Astrocyte (in vitro differentiated cells and primary cell): ENCODE data around the gene CXCR5. TPM values are rescaled to one million over a fixed set of nuclear protein-coding genes. Genes with fewer than 3 reads are reported as not detected.

Experiments
- DNase-seq: peaks from one replicate; pipeline ENCODE4 v3.0.0-alpha.2; 2010; ENCODE audit warnings: low read depth
- FAIRE-seq: peaks from 2 replicates; lab custom pipeline; 2011; peaks lifted over from hg19 to GRCh38; lab: Jason Lieb, UNC
- H2AFZ ChIP-seq: 2 replicates; pipeline ENCODE4 v1.6.0; 2012; ENCODE audit warnings: low read depth, low read length, inconsistent platforms
- H3K27ac ChIP-seq: 2 replicates; pipeline ENCODE4 v1.5.1; 2011; ENCODE audit warnings: low read depth, low read length, inconsistent platforms
- H3K27me3 ChIP-seq: 2 replicates; pipeline ENCODE4 v1.6.0; 2011; ENCODE audit warnings: low read length, inconsistent platforms; ENCODE audit not compliant: insufficient read depth
- H3K36me3 ChIP-seq: 2 replicates; pipeline ENCODE4 v1.5.1; 2011; ENCODE audit warnings: low read length, inconsistent platforms; ENCODE audit not compliant: insufficient read depth
- H3K4me1 ChIP-seq: 2 replicates; pipeline ENCODE4 v1.5.1; 2011; ENCODE audit warnings: low read length, inconsistent platforms; ENCODE audit not compliant: insufficient read depth
- H3K4me2 ChIP-seq: 2 replicates; pipeline ENCODE4 v1.6.0; 2012; ENCODE audit warnings: low read length, inconsistent platforms
- H3K4me3 ChIP-seq: 2 replicates; pipeline ENCODE4 v1.5.1; 2011; ENCODE audit warnings: low read depth, mild to moderate bottlenecking, low read length, inconsistent platforms; ENCODE audit not compliant: insufficient read depth
- H3K79me2 ChIP-seq: 2 replicates; pipeline ENCODE4 v1.6.0; 2012; ENCODE audit warnings: mild to moderate bottlenecking, low read length, inconsistent platforms; ENCODE audit not compliant: insufficient read depth
- H3K9ac ChIP-seq: 2 replicates; pipeline ENCODE4 v1.6.0; 2012; ENCODE audit warnings: mild to moderate bottlenecking, low read length, inconsistent platforms
- H3K9me3 ChIP-seq: 2 replicates; pipeline ENCODE4 v1.5.1; 2012; ENCODE audit warnings: low read depth, mild to moderate bottlenecking, low read length, inconsistent platforms; ENCODE audit not compliant: insufficient read depth
- H4K20me1 ChIP-seq: 2 replicates; pipeline ENCODE4 v1.6.0; 2012; ENCODE audit warnings: low read length, inconsistent platforms; ENCODE audit not compliant: insufficient read depth
- H3K27ac Mint-ChIP-seq: one replicate; pipeline ENCODE4 v1.8.0; 2021; ENCODE audit warnings: mild to moderate bottlenecking, mixed read lengths; ENCODE audit not compliant: unreplicated experiment
- H3K27me3 Mint-ChIP-seq: one replicate; pipeline ENCODE4 v1.8.0; 2021; ENCODE audit warnings: low read depth, mixed read lengths; ENCODE audit not compliant: unreplicated experiment
- H3K36me3 Mint-ChIP-seq: one replicate; pipeline ENCODE4 v1.8.0; 2021; ENCODE audit warnings: low read depth, mixed read lengths; ENCODE audit not compliant: unreplicated experiment
- H3K4me1 Mint-ChIP-seq: one replicate; pipeline ENCODE4 v1.8.0; 2021; ENCODE audit warnings: low read depth, mixed read lengths; ENCODE audit not compliant: unreplicated experiment
- H3K4me3 Mint-ChIP-seq: one replicate; pipeline ENCODE4 v1.8.0; 2021; ENCODE audit warnings: mild to moderate bottlenecking, moderate library complexity, mixed read lengths; ENCODE audit not compliant: unreplicated experiment
- H3K9me3 Mint-ChIP-seq: one replicate; pipeline ENCODE4 v1.8.0; 2021; ENCODE audit warnings: mild to moderate bottlenecking, mixed read lengths; ENCODE audit not compliant: unreplicated experiment
- CTCF ChIP-seq: IDR thresholded peaks from 2 replicates; pipeline ENCODE4 v1.5.1; 2011; ENCODE audit warnings: low read depth, mild to moderate bottlenecking, inconsistent platforms, low read length, moderate library complexity; ENCODE audit not compliant: insufficient read depth
- EZH2 ChIP-seq: IDR thresholded peaks from 2 replicates; pipeline ENCODE4 v1.6.1; 2012; ENCODE audit warnings: mild to moderate bottlenecking, low read length, inconsistent platforms; ENCODE audit not compliant: insufficient read depth
- total RNA-seq: library from RNA; stranded (reverse); gene quantifications from 2 replicates; pipeline ENCODE4 v1.2.1, GENCODE V29; 2021

CXCR5 gene
- total RNA-seq, 1 donor from 2014 or later: 0.07 TPM

- H3K27me3 ChIP-seq: no peaks in the 10 kb centered on the region
- H4K20me1 ChIP-seq: peaks cover 25% of the 10 kb centered on the region
- peak overlapping the region; percentile 86 for H3K9ac ChIP-seq
- no peaks in the 10 kb centered on the region for H3K9me3 Mint-ChIP-seq
- H3K79me2 ChIP-seq: peaks cover 95% of the 10 kb centered on the region
- peak overlapping the region; percentile 93 for H3K27ac ChIP-seq
- H3K4me3 Mint-ChIP-seq: peak overlapping the region; percentile 55
- no peaks in the 10 kb centered on the region for H3K36me3 ChIP-seq
- H3K9me3 ChIP-seq: no peaks in the 10 kb centered on the region
- peak overlapping the region; percentile 99 for H3K27ac Mint-ChIP-seq
- H3K4me3 ChIP-seq: no peak overlapping the region
- no peak for FAIRE-seq
- no peak for DNase-seq
- H3K4me1 ChIP-seq: peaks cover 95% of the 10 kb centered on the region
- peak overlapping the region; percentile 98 for H3K4me2 ChIP-seq
- TF ChIP-seq CTCF (no peak), EZH2 (no peak)
- H2AFZ ChIP-seq: no peak overlapping the region
- H3K36me3 Mint-ChIP-seq: no peaks in the 10 kb centered on the region
- no peaks in the 10 kb centered on the region for H3K27me3 Mint-ChIP-seq
- peaks cover 81% of the 10 kb centered on the region for H3K4me1 Mint-ChIP-seq
Observed at GRCh38 chr11:118915941-118916841, 32.5 kb downstream of the CXCR5 start.

GRCh38 chr11:118916842-118917388 is 33.2 kb downstream of the CXCR5 start:
- Histone ChIP-seq H3K27me3 (no peaks in the 10 kb centered on the region), H2AFZ (no peak overlapping the region), H3K9me3 (no peaks in the 10 kb centered on the region), H3K79me2 (peaks cover 96% of the 10 kb centered on the region), H3K36me3 (no peaks in the 10 kb centered on the region), H3K9ac (peak overlapping the region; percentile 86), H3K4me1 (peaks cover 96% of the 10 kb centered on the region), H3K4me3 (no peak overlapping the region), H3K27ac (peak overlapping the region; percentile 93), H3K4me2 (peak overlapping the region; percentile 98), H4K20me1 (peaks cover 32% of the 10 kb centered on the region)
- FAIRE-seq (no peak), DNase-seq (peak; percentile 60)
- H3K4me3 Mint-ChIP-seq: peak overlapping the region; percentile 55
- H3K27ac Mint-ChIP-seq: peak overlapping the region; percentile 99
- H3K4me1 Mint-ChIP-seq: peaks cover 78% of the 10 kb centered on the region
- no peaks in the 10 kb centered on the region for H3K36me3 Mint-ChIP-seq
- TF ChIP-seq CTCF: no peak
- no peak for TF ChIP-seq EZH2
- H3K9me3 Mint-ChIP-seq: no peaks in the 10 kb centered on the region
- H3K27me3 Mint-ChIP-seq: no peaks in the 10 kb centered on the region
